HUES64 (cell line): ENCODE results near the gene KIAA0232.
"Not testable (repeated sequence)": the region's sequence is repeated elsewhere in the genome, so short reads cannot be mapped to it uniquely, and the experiment has no call there.

ENCODE experiments used
- H3K27ac ChIP-seq: 2 replicates; pipeline ENCODE4 v1.7.0; 2013; ENCODE audit warnings: low read depth, low read length, inconsistent platforms
- H3K27me3 ChIP-seq: 2 replicates; pipeline ENCODE4 v1.6.1; 2013; ENCODE audit warnings: mild to moderate bottlenecking, low read length; ENCODE audit not compliant: insufficient read depth
- H3K36me3 ChIP-seq: 2 replicates; pipeline ENCODE4 v1.6.1; 2013; ENCODE audit warnings: mild to moderate bottlenecking, low read length; ENCODE audit not compliant: insufficient read depth
- H3K4me1 ChIP-seq: 2 replicates; pipeline ENCODE4 v1.6.1; 2013; ENCODE audit warnings: mild to moderate bottlenecking, low read length, moderate library complexity; ENCODE audit not compliant: insufficient read depth
- H3K4me3 ChIP-seq: 2 replicates; pipeline ENCODE4 v1.5.1; 2013; ENCODE audit warnings: mild to moderate bottlenecking, low read length, moderate library complexity
- H3K9ac ChIP-seq: 2 replicates; pipeline ENCODE4 v1.6.1; 2013; ENCODE audit warnings: mild to moderate bottlenecking, low read depth, low read length
- H3K9me3 ChIP-seq: 2 replicates; pipeline ENCODE4 v1.6.1; 2013; ENCODE audit warnings: low read depth, low read length; ENCODE audit not compliant: insufficient read depth
- WGBS: fragments of 150-250, 120-280 bp; methylation state at CpG from one replicate; pipeline ENCODE4 v1.1.7; 2013; ENCODE audit warnings: missing lambda C conversion rate; 5-methylcytosine and 5-hydroxymethylcytosine counted together

Gene KIAA0232

GRCh38 chr4:6889101-6889735, 106.7 kb downstream of the KIAA0232 start:
- H3K4me1 ChIP-seq, result no peaks in the 10 kb centered on the region; the same call in 1 of the 2 replicates
- H3K9me3 ChIP-seq, result no peaks in the 10 kb centered on the region
- WGBS, result 94% methylated on average over 37 of the region's 37 CpGs
- no peak overlapping the region for H3K9ac ChIP-seq
- no peaks in the 10 kb centered on the region for H3K36me3 ChIP-seq
- H3K27me3 ChIP-seq, result no peaks in the 10 kb centered on the region
- no peak overlapping the region for H3K4me3 ChIP-seq
- no peak overlapping the region for H3K27ac ChIP-seq

GRCh38 chr4:6889736-6890324, 107.3 kb downstream of the KIAA0232 start:
- Histone ChIP-seq H3K27me3 (no peaks in the 10 kb centered on the region), H3K9ac (no peak overlapping the region), H3K4me3 (no peak overlapping the region), H3K9me3 (no peaks in the 10 kb centered on the region), H3K4me1 (no peaks in the 10 kb centered on the region), H3K27ac (no peak overlapping the region), H3K36me3 (no peaks in the 10 kb centered on the region)
- WGBS, result 93% methylated on average over 15 of the region's 15 CpGs

- H3K27ac ChIP-seq, result no peak overlapping the region
- no peaks in the 10 kb centered on the region for H3K4me1 ChIP-seq
- H3K9ac ChIP-seq, result no peak overlapping the region
- no peaks in the 10 kb centered on the region for H3K9me3 ChIP-seq
- no peaks in the 10 kb centered on the region for H3K27me3 ChIP-seq
- no peaks in the 10 kb centered on the region for H3K36me3 ChIP-seq
- H3K4me3 ChIP-seq, result no peak overlapping the region
- 100% methylated on average over 3 of the region's 3 CpGs for WGBS
Observed at GRCh38 chr4:6890358-6890757, 107.8 kb downstream of the KIAA0232 start.

- not testable (repeated sequence) for H3K9me3 ChIP-seq, H3K4me1 ChIP-seq, H3K27ac ChIP-seq, H3K9ac ChIP-seq, H3K27me3 ChIP-seq, H3K36me3 ChIP-seq, H3K4me3 ChIP-seq
- WGBS, result 97% methylated on average over 9 of the region's 9 CpGs
Observed at GRCh38 chr4:6890971-6891370, 108.4 kb downstream of the KIAA0232 start.

GRCh38 chr4:6891436-6892170, 109.1 kb downstream of the KIAA0232 start:
- Histone ChIP-seq H3K4me1 (no peaks in the 10 kb centered on the region), H3K4me3 (no peak overlapping the region), H3K27me3 (no peaks in the 10 kb centered on the region), H3K9me3 (no peaks in the 10 kb centered on the region), H3K27ac (no peak overlapping the region), H3K9ac (no peak overlapping the region), H3K36me3 (no peaks in the 10 kb centered on the region)
- WGBS, result 90% methylated on average over 10 of the region's 10 CpGs

GRCh38 chr4:6892190-6892908, 109.8 kb downstream of the KIAA0232 start:
- H3K9ac ChIP-seq, result no peak overlapping the region
- no peaks in the 10 kb centered on the region for H3K9me3 ChIP-seq
- no peaks in the 10 kb centered on the region for H3K27me3 ChIP-seq
- H3K27ac ChIP-seq, result no peak overlapping the region
- 67% methylated on average over 20 of the region's 20 CpGs for WGBS
- H3K4me1 ChIP-seq, result no peaks in the 10 kb centered on the region
- no peaks in the 10 kb centered on the region for H3K36me3 ChIP-seq
- H3K4me3 ChIP-seq, result no peak overlapping the region

- Histone ChIP-seq H3K9ac (no peak overlapping the region), H3K9me3 (no peaks in the 10 kb centered on the region), H3K27me3 (no peaks in the 10 kb centered on the region), H3K4me1 (no peaks in the 10 kb centered on the region), H3K36me3 (no peaks in the 10 kb centered on the region), H3K4me3 (no peak overlapping the region), H3K27ac (no peak overlapping the region)
- 79% methylated on average over 6 of the region's 6 CpGs for WGBS
Observed at GRCh38 chr4:6892909-6893202, 110.3 kb downstream of the KIAA0232 start.

- WGBS, result 92% methylated on average over 7 of the region's 7 CpGs
- Histone ChIP-seq H3K27me3 (no peaks in the 10 kb centered on the region), H3K9me3 (no peaks in the 10 kb centered on the region), H3K36me3 (no peaks in the 10 kb centered on the region), H3K4me1 (no peaks in the 10 kb centered on the region), H3K4me3 (no peak overlapping the region), H3K27ac (no peak overlapping the region), H3K9ac (no peak overlapping the region)
Observed at GRCh38 chr4:6893449-6894085, 111.0 kb downstream of the KIAA0232 start.

GRCh38 chr4:6894086-6894478, 111.6 kb downstream of the KIAA0232 start:
- WGBS, result 92% methylated on average over 3 of the region's 3 CpGs
- no peak overlapping the region for H3K9ac ChIP-seq
- H3K27me3 ChIP-seq, result no peaks in the 10 kb centered on the region
- no peaks in the 10 kb centered on the region for H3K4me1 ChIP-seq
- H3K4me3 ChIP-seq, result no peak overlapping the region
- H3K36me3 ChIP-seq, result no peaks in the 10 kb centered on the region
- no peaks in the 10 kb centered on the region for H3K9me3 ChIP-seq
- no peak overlapping the region for H3K27ac ChIP-seq

- H3K9me3 ChIP-seq, result no peaks in the 10 kb centered on the region
- H3K4me3 ChIP-seq, result no peak overlapping the region
- H3K27ac ChIP-seq, result no peak overlapping the region
- WGBS, result 92% methylated on average over 29 of the region's 29 CpGs
- H3K9ac ChIP-seq, result no peak overlapping the region
- no peaks in the 10 kb centered on the region for H3K4me1 ChIP-seq
- no peaks in the 10 kb centered on the region for H3K27me3 ChIP-seq
- no peaks in the 10 kb centered on the region for H3K36me3 ChIP-seq
Observed at GRCh38 chr4:6894528-6895498, 112.3 kb downstream of the KIAA0232 start.
